GM12878 (cell line): ENCODE results near the gene TTC16. TPM values are rescaled to one million over a fixed set of nuclear protein-coding genes. Genes with fewer than 3 reads are reported as not detected.

Experiments used
- ATAC-seq: fragments of 200-7000 bp; cut with Tn5 transposase; 3 replicates; pipeline ENCODE4 v1.9.1; 2020; ENCODE audit warnings: mild to moderate bottlenecking, moderate library complexity
- BruUV-seq: library from RNA; stranded (reverse); fragments of 400-500 nt; replicated peaks from 2 replicates; lab custom pipeline; 2021; lab: Mats Ljungman, UMichigan
- CTCF ChIA-PET: fragments of 300-600 bp; sonication (Branson Sonifier 250); formaldehyde crosslinking; extraction: SDS; loops from one replicate; lab custom pipeline; 2021; ENCODE audit warnings: inconsistent platforms; lab: Yijun Ruan, JAX
- POLR2A ChIA-PET: fragments of 350-600 bp; formaldehyde crosslinking; extraction: SDS; loops from one replicate; lab custom pipeline; 2021; ENCODE audit warnings: inconsistent platforms; lab: Charles Lee
- RAD21 ChIA-PET: fragments of 300-600 bp; sonication (Branson Sonifier 250); formaldehyde crosslinking; loops from one replicate; lab custom pipeline; 2023; ENCODE audit warnings: antibody characterized with exemption; ENCODE audit not compliant: unreplicated experiment; lab: Charles Lee
- SMC1A ChIA-PET: fragments of 300-600 bp; sonication (Branson Sonifier 250); formaldehyde crosslinking; loops from one replicate; lab custom pipeline; 2023; ENCODE audit not compliant: unreplicated experiment, uncharacterized antibody; lab: Charles Lee
- DNase-seq: peaks from one replicate; pipeline ENCODE4 v3.0.0-alpha.2; 2011; ENCODE audit warnings: low read depth, low spot score
- FAIRE-seq: peaks from 3 replicates; lab custom pipeline; 2011; peaks lifted over from hg19 to GRCh38; lab: Jason Lieb, UNC
- H2AFZ ChIP-seq: 2 replicates; pipeline ENCODE4 v1.6.0; 2011; ENCODE audit warnings: low read depth, low read length, control low read depth; ENCODE audit not compliant: control insufficient read depth
- H3K27ac ChIP-seq: 2 replicates; pipeline ENCODE4 v1.5.1; 2011; ENCODE audit warnings: control low read depth; ENCODE audit not compliant: control insufficient read depth, insufficient read depth
- H3K27me3 ChIP-seq, 2 experiments: replicated peaks in 1 of 2; 2 replicates each; pipeline versions ENCODE4 v1.6.0 to v1.6.1; 2011; ENCODE audit warnings: low read length in 1 of 2; ENCODE audit not compliant: control insufficient read depth in 2 of 2, insufficient read depth in 2 of 2
- H3K36me3 ChIP-seq, 2 experiments: 2 replicates each; pipeline ENCODE4 v1.5.1; 2011; ENCODE audit warnings: low read length in 1 of 2; ENCODE audit not compliant: control insufficient read depth in 2 of 2, insufficient read depth in 2 of 2
- H3K4me1 ChIP-seq: 2 replicates; pipeline ENCODE4 v1.6.1; 2011; ENCODE audit warnings: mild to moderate bottlenecking, low read length, moderate library complexity, mixed read lengths; ENCODE audit not compliant: control insufficient read depth, insufficient read depth
- H3K4me2 ChIP-seq: 2 replicates; pipeline ENCODE4 v1.6.0; 2011; ENCODE audit warnings: control low read depth; ENCODE audit not compliant: control insufficient read depth, insufficient read depth
- H3K4me3 ChIP-seq: fragments of 200-600 bp; sonication (generic); 2 replicates; pipeline ENCODE4 v1.5.1; 2016
- H3K79me2 ChIP-seq: 2 replicates; pipeline ENCODE4 v1.6.0; 2011; ENCODE audit warnings: low read length; ENCODE audit not compliant: control insufficient read depth, insufficient read depth
- H3K9ac ChIP-seq: 2 replicates; pipeline ENCODE4 v1.8.0; 2011; ENCODE audit warnings: low read length, control low read depth, mixed read lengths; ENCODE audit not compliant: control insufficient read depth, insufficient read depth
- H3K9me3 ChIP-seq: replicated peaks from 3 replicates; pipeline ENCODE4 v1.5.1; 2011; ENCODE audit warnings: mild to moderate bottlenecking, low read length; ENCODE audit not compliant: control insufficient read depth, insufficient read depth
- H4K20me1 ChIP-seq: 2 replicates; pipeline ENCODE4 v1.6.0; 2011; ENCODE audit not compliant: control insufficient read depth, insufficient read depth
- HCFC1 ChIP-seq: fragments of 150-350 bp; IDR thresholded peaks from 2 replicates; pipeline ENCODE4 v1.6.1; 2014; ENCODE audit warnings: low read length
- NR2F1 ChIP-seq: fragments of 450-650 bp; conservative IDR thresholded peaks from 2 replicates; pipeline ENCODE4 v1.6.1; 2017; ENCODE audit warnings: mild to moderate bottlenecking
- RB1 ChIP-seq: fragments of 450-650 bp; formaldehyde crosslinking; IDR thresholded peaks from 2 replicates; pipeline ENCODE4 v1.6.1; 2017; ENCODE audit warnings: mild to moderate bottlenecking, borderline replicate concordance
- TAF1 ChIP-seq: IDR thresholded peaks from 2 replicates; pipeline ENCODE4 v1.6.1; 2011; ENCODE audit warnings: mild to moderate bottlenecking, low read depth, low read length, borderline replicate concordance
- ZZZ3 ChIP-seq: IDR thresholded peaks from 2 replicates; pipeline ENCODE4 v1.6.1; 2011; ENCODE audit warnings: low read depth; ENCODE audit not compliant: control insufficient read depth, insufficient read length
- WGBS: methylation state at CpG from one replicate; pipeline ENCODE4 v1.1.6; 2016; ENCODE audit warnings: low lambda C conversion rate; ENCODE audit not compliant: insufficient replicate concordance, insufficient coverage; ENCODE audit errors: missing lambda C conversion rate; 5-methylcytosine and 5-hydroxymethylcytosine counted together
- in situ Hi-C: fragments of 300-500 bp; cut with MboI; formaldehyde crosslinking; loops from 9 replicates; pipeline ENCODE4 v1.14.3; 2018; ENCODE audit warnings: mixed read lengths
- intact Hi-C: fragments of 100-400 bp; cut with micrococcal nuclease; formaldehyde crosslinking; loops from one replicate; pipeline ENCODE4 v1.14.2; 2022; ENCODE audit not compliant: unreplicated experiment
- polyA plus RNA-seq, 11 experiments: library from polyadenylated mRNA; depleted of rRNA in 4 of 11; unstranded in 6 of 11; stranded (reverse) in 5 of 11; fragments of >200 nt; fragmentation: Nextera tagmentation in 4 of 11; fragmentation: Illumina TruSeq in 1 of 11; extraction: Ambion mirVana in 4 of 11; extraction: Trizol in 1 of 11; gene quantifications; 1 replicate in 1 of 11; 2 replicates in 10 of 11; pipeline versions ENCODE4 v1.2.1 to v1.2.3, GENCODE V29; 2011 to 2016; ENCODE audit warnings: inconsistent platforms in 2 of 11, missing spikeins in 2 of 11, low read depth in 1 of 11
- total RNA-seq, 4 experiments: library from RNA; depleted of rRNA in 3 of 4; stranded (reverse); fragments of >200 nt in 3 of 4; fragmentation: Illumina TruSeq in 1 of 4; extraction: Trizol in 1 of 4; gene quantifications; 2 replicates each; pipeline versions ENCODE4 v1.2.1 to v1.2.3, GENCODE V29; 2013 to 2021
- TF ChIP-seq, protein P1 (sequence below): fragments of 450-650 bp; IDR thresholded peaks from 2 replicates; pipeline ENCODE4 v1.6.1; 2016; ENCODE audit warnings: mild to moderate bottlenecking
- TF ChIP-seq, protein P2 (sequence below): fragments of 150-350 bp; IDR thresholded peaks from 2 replicates; pipeline ENCODE4 v1.6.1; 2014; ENCODE audit warnings: mild to moderate bottlenecking, low read depth, low read length
- TF ChIP-seq, protein P3 (sequence below): IDR thresholded peaks from 2 replicates; pipeline ENCODE4 v1.6.1; 2012; ENCODE audit warnings: low read length, inconsistent platforms

Gene TTC16
- total and polyA plus RNA-seq, 10 of the 15 experiments (the other 5 are each of a cell fraction or from before 2014, with no cell fraction given) = 0.03 TPM; not detected in 9

DNA sequence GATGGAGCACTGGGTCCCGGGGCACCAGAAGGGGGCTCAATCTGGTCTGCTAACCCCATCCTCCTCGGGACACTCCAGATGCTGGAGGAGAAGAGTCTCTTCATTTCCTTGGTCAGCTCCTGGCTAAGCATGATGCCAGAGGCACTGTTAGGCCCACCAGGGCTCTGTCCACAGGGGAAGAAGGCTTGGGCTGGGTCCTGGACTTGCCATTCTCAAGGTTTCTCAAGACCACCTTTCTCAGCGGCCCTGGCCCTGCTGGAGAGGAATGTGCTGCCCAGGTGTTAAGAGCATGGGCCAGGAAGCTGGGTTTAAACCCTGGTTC, 54.7 kb downstream of the TTC16 start:
- no peak for ATAC-seq
- H2AFZ ChIP-seq = no peak overlapping the region
- TF ChIP-seq TAF1 (0 out of 2 replicates have a peak, but pooled peaks have one; percentile 13), ZZZ3 (no peak)
- TF ChIP-seq, all 136 proteins: peak for 1
- ChIA-PET SMC1A (interaction anchor here (0.8 to 1.9 kb wide), 7 partner anchors 9 to 151 kb away, joined by 3 to 26 read pairs (median 5); partner anchors contain the start of genes CDK9 and TOR2A), CTCF (interaction anchor here (0.9 to 9.2 kb wide), 9 partner anchors 8 to 146 kb away, joined by 3 to 75 read pairs (median 8); partner anchors contain the start of genes CDK9, SH2D3C, ST6GALNAC4 and TOR2A), RAD21 (interaction anchor here (0.6 to 7.6 kb wide), 10 partner anchors 9 to 225 kb away, joined by 3 to 61 read pairs (median 7); partner anchors contain the start of genes CDK9 and TOR2A), POLR2A (interaction anchor here (0.6 to 3.6 kb wide), 13 partner anchors 9 to 329 kb away, joined by 3 to 42 read pairs (median 6); partner anchors contain the start of genes CDK9, FPGS, ST6GALNAC4 and TOR2A)
- Histone ChIP-seq H3K4me3 (peak overlapping the region; percentile 79), H3K4me1 (peaks cover 24% of the 10 kb centered on the region), H3K79me2 (peaks cover 13% of the 10 kb centered on the region), H3K9ac (peak overlapping the region; percentile 21), H3K36me3 (peaks cover 5 to 34% of the 10 kb centered on the region in 2 experiments), H4K20me1 (peaks cover 3% of the 10 kb centered on the region; the same call in 1 of the 2 replicates), H3K9me3 (no peaks in the 10 kb centered on the region), H3K27ac (peak overlapping the region; percentile 23; the same call in 1 of the 2 replicates), H3K4me2 (peak overlapping the region; percentile 65), H3K27me3 (no peaks in the 10 kb centered on the region)
- in situ Hi-C loops (no loop called here), intact Hi-C loops (no loop called here)
- no peak for FAIRE-seq
- DNase-seq = no peak
- BruUV-seq = no TSS peak
- 14% methylated on average over 3 of the region's 3 CpGs for WGBS

DNA sequence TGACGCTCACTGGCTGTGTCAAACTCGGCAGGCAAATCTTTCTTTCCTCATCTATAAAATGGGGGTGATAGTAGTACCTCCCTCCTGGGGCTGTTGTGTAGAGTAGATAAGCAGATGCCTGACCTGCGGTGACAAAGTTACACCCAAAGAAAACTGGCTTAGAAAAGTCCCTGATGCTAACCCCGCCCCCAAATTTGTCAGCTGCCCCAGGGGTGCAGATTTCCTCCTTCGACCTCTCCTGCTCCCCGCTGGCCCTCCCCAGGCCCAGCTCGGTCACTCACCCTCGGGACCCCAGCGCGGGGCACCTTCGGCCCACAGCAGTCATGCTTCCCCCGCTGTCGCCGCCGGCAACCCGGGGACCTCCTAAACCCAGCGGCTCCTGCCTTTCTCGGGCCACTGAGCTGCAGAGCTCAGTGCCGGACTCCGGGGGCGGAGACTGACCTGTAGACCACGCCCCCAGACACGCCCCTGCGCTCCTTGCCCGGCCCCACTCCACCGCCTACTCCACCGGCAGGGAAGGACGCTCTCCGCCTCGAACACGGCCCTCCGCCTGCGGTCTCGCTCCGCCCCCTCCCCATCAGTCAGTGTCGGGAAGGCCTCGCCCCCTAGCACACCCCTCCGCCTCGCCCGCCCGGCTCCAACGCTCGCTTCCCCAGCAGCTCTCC, 55.2 kb downstream of the TTC16 start:
- H3K4me3 ChIP-seq = peak overlapping the region; percentile 79
- 1% methylated on average over 35 of the region's 43 CpGs for WGBS
- FAIRE-seq (peak; percentile 94), DNase-seq (peak; percentile 90), ATAC-seq (peak; percentile 95)
- H3K36me3 ChIP-seq = peaks cover 5 to 30% of the 10 kb centered on the region in 2 experiments
- H3K4me2 ChIP-seq = peak overlapping the region; percentile 65
- ChIA-PET CTCF (interaction anchor here (0.5 to 9.2 kb wide), 12 partner anchors 8 to 162 kb away, joined by 3 to 75 read pairs (median 4); partner anchors contain the start of genes CDK9, SH2D3C, ST6GALNAC4 and TOR2A), POLR2A (interaction anchor here (0.5 to 3.6 kb wide), 16 partner anchors 9 to 329 kb away, joined by 3 to 42 read pairs (median 6); partner anchors contain the start of genes CDK9, FPGS, ST6GALNAC4 and TOR2A), RAD21 (interaction anchor here (0.6 to 7.6 kb wide), 11 partner anchors 8 to 225 kb away, joined by 3 to 61 read pairs (median 5); partner anchors contain the start of genes CDK9, ST6GALNAC4 and TOR2A), SMC1A (interaction anchor here (0.6 to 1.9 kb wide), 8 partner anchors 8 to 150 kb away, joined by 3 to 26 read pairs (median 4); partner anchors contain the start of genes CDK9 and TOR2A)
- H3K27me3 ChIP-seq = no peaks in the 10 kb centered on the region
- H3K9ac ChIP-seq = peak overlapping the region; percentile 21
- no peaks in the 10 kb centered on the region for H3K9me3 ChIP-seq
- H4K20me1 ChIP-seq = peaks cover 3% of the 10 kb centered on the region; the same call in 1 of the 2 replicates
- H2AFZ ChIP-seq = 0 out of 2 replicates have a peak overlapping the region, but pooled peaks have one; percentile 1
- H3K4me1 ChIP-seq = peaks cover 24% of the 10 kb centered on the region
- in situ Hi-C loops (no loop called here), intact Hi-C loops (no loop called here)
- H3K79me2 ChIP-seq = peaks cover 16% of the 10 kb centered on the region
- peak overlapping the region; percentile 23; the same call in 1 of the 2 replicates for H3K27ac ChIP-seq
- BruUV-seq = no TSS peak
- TF ChIP-seq NR2F1 = peak; percentile 65
- peak; percentile 15; the same call in 1 of the 2 replicates for TF ChIP-seq RB1
- TF ChIP-seq, protein P1, sequence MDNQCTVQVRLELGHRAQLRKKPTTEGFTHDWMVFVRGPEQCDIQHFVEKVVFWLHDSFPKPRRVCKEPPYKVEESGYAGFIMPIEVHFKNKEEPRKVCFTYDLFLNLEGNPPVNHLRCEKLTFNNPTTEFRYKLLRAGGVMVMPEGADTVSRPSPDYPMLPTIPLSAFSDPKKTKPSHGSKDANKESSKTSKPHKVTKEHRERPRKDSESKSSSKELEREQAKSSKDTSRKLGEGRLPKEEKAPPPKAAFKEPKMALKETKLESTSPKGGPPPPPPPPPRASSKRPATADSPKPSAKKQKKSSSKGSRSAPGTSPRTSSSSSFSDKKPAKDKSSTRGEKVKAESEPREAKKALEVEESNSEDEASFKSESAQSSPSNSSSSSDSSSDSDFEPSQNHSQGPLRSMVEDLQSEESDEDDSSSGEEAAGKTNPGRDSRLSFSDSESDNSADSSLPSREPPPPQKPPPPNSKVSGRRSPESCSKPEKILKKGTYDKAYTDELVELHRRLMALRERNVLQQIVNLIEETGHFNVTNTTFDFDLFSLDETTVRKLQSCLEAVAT = no peak
- TF ChIP-seq, protein P2, sequence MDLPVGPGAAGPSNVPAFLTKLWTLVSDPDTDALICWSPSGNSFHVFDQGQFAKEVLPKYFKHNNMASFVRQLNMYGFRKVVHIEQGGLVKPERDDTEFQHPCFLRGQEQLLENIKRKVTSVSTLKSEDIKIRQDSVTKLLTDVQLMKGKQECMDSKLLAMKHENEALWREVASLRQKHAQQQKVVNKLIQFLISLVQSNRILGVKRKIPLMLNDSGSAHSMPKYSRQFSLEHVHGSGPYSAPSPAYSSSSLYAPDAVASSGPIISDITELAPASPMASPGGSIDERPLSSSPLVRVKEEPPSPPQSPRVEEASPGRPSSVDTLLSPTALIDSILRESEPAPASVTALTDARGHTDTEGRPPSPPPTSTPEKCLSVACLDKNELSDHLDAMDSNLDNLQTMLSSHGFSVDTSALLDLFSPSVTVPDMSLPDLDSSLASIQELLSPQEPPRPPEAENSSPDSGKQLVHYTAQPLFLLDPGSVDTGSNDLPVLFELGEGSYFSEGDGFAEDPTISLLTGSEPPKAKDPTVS = no peak
- TF ChIP-seq, protein P3, sequence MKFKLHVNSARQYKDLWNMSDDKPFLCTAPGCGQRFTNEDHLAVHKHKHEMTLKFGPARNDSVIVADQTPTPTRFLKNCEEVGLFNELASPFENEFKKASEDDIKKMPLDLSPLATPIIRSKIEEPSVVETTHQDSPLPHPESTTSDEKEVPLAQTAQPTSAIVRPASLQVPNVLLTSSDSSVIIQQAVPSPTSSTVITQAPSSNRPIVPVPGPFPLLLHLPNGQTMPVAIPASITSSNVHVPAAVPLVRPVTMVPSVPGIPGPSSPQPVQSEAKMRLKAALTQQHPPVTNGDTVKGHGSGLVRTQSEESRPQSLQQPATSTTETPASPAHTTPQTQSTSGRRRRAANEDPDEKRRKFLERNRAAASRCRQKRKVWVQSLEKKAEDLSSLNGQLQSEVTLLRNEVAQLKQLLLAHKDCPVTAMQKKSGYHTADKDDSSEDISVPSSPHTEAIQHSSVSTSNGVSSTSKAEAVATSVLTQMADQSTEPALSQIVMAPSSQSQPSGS = no peak
- no peak for TF ChIP-seq HCFC1
